ENCODE data around the gene MISP. TPM values are rescaled to one million over a fixed set of nuclear protein-coding genes. Genes with fewer than 3 reads are reported as not detected.

The MISP gene
- total and polyA plus RNA-seq, 10 of the 15 experiments (the other 5 are each of a cell fraction or from before 2014, with no cell fraction given): not detected

DNA sequence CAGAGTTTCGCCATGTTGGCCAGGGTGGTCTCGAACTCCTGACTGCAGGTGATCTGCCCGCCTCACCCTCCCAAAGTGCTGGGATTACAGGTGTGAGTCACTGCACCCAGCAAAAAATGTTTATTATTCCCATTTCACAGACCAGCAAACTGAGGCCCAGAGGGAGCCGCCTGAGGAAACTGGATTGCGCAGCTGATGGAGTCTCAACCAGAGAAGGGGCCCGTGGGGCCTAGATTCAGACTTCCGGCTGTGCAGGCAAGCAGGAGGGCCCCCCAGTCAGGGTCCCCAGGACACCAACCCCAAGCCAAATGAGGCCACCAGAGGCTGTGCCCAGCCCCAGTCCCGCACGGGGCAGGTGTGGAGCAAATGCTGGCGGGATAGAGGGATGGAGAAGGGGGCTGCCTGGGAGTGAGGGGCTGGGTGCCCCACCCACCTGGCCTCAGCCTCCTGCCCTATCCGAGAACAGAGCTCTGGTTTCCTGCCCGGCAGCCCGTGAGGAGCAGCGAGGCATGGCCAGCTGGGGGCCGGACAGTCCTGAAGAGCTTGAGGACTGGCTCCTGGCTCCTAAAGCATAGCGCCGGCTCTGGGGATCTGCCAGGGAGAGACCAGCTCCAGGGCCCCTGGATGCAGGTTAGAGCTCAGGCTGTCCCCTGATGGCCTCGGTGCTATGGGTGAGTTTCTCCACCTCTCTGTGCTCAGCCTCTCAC is 22.0 kb downstream of the MISP start:
- ChIA-PET RAD21 (ENCODE audit: unreplicated experiment) (interaction anchor here (1.4 kb wide), 1 partner anchor 151 kb away, joined by 4 read pairs; no protein-coding TSS in a partner anchor), CTCF (interaction anchor here (1.0 to 1.2 kb wide), 2 partner anchors 91 to 211 kb away, joined by 3 to 5 read pairs; partner anchors contain the start of gene WDR18), SMC1A (ENCODE audit: uncharacterized antibody, unreplicated experiment) (no interaction called here), POLR2A (interaction anchor here (0.5 kb wide), 1 partner anchor 288 kb away, joined by 4 read pairs; no protein-coding TSS in a partner anchor)
- intact Hi-C loops (cut with micrococcal nuclease; ENCODE audit: unreplicated experiment) (no loop called here), in situ Hi-C loops (cut with MboI) (loop anchor here (5.0 kb wide), 2 partner anchors 149 to 214 kb away; no protein-coding TSS in a partner anchor)
- H3K9me3 ChIP-seq (replicated peaks; ENCODE audit: control insufficient read depth, insufficient read depth, low read length): no peaks in the 10 kb centered on the region
- no peak overlapping the region for H3K9ac ChIP-seq (ENCODE audit: control insufficient read depth, insufficient read depth, low read length)
- FAIRE-seq (no peak), ATAC-seq (no peak), DNase-seq (ENCODE audit: low read depth, low spot score) (no peak)
- no TSS peak for BruUV-seq (replicated peaks)
- H4K20me1 ChIP-seq (ENCODE audit: control insufficient read depth, insufficient read depth): no peaks in the 10 kb centered on the region
- H3K4me3 ChIP-seq: no peak overlapping the region
- no peak overlapping the region for H3K4me2 ChIP-seq (ENCODE audit: control insufficient read depth, insufficient read depth)
- H3K27me3 ChIP-seq (replicated peaks in 1 of 2; ENCODE audit: control insufficient read depth in 2 of 2, insufficient read depth in 2 of 2, low read length in 1 of 2): no peaks in the 10 kb centered on the region
- H3K79me2 ChIP-seq (ENCODE audit: control insufficient read depth, insufficient read depth, low read length): no peaks in the 10 kb centered on the region
- H2AFZ ChIP-seq (ENCODE audit: control insufficient read depth, low read depth, low read length): no peak overlapping the region
- no peak overlapping the region for H3K27ac ChIP-seq (ENCODE audit: control insufficient read depth, insufficient read depth)
- no peaks in the 10 kb centered on the region for H3K4me1 ChIP-seq (ENCODE audit: control insufficient read depth, insufficient read depth, low read length)
- no peaks in the 10 kb centered on the region for H3K36me3 ChIP-seq (ENCODE audit: control insufficient read depth in 2 of 2, insufficient read depth in 2 of 2, low read length in 1 of 2)
- 50% methylated on average over 18 of the region's 18 CpGs for WGBS (ENCODE audit: insufficient coverage, insufficient replicate concordance, low lambda C conversion rate, missing lambda C conversion rate)
- TF ChIP-seq, protein P1, sequence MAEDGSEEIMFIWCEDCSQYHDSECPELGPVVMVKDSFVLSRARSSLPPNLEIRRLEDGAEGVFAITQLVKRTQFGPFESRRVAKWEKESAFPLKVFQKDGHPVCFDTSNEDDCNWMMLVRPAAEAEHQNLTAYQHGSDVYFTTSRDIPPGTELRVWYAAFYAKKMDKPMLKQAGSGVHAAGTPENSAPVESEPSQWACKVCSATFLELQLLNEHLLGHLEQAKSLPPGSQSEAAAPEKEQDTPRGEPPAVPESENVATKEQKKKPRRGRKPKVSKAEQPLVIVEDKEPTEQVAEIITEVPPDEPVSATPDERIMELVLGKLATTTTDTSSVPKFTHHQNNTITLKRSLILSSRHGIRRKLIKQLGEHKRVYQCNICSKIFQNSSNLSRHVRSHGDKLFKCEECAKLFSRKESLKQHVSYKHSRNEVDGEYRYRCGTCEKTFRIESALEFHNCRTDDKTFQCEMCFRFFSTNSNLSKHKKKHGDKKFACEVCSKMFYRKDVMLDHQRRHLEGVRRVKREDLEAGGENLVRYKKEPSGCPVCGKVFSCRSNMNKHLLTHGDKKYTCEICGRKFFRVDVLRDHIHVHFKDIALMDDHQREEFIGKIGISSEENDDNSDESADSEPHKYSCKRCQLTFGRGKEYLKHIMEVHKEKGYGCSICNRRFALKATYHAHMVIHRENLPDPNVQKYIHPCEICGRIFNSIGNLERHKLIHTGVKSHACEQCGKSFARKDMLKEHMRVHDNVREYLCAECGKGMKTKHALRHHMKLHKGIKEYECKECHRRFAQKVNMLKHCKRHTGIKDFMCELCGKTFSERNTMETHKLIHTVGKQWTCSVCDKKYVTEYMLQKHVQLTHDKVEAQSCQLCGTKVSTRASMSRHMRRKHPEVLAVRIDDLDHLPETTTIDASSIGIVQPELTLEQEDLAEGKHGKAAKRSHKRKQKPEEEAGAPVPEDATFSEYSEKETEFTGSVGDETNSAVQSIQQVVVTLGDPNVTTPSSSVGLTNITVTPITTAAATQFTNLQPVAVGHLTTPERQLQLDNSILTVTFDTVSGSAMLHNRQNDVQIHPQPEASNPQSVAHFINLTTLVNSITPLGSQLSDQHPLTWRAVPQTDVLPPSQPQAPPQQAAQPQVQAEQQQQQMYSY (CRISPR knock-in tag; IDR thresholded peaks at IDR 0.05): no peak
- TF ChIP-seq, protein P2, sequence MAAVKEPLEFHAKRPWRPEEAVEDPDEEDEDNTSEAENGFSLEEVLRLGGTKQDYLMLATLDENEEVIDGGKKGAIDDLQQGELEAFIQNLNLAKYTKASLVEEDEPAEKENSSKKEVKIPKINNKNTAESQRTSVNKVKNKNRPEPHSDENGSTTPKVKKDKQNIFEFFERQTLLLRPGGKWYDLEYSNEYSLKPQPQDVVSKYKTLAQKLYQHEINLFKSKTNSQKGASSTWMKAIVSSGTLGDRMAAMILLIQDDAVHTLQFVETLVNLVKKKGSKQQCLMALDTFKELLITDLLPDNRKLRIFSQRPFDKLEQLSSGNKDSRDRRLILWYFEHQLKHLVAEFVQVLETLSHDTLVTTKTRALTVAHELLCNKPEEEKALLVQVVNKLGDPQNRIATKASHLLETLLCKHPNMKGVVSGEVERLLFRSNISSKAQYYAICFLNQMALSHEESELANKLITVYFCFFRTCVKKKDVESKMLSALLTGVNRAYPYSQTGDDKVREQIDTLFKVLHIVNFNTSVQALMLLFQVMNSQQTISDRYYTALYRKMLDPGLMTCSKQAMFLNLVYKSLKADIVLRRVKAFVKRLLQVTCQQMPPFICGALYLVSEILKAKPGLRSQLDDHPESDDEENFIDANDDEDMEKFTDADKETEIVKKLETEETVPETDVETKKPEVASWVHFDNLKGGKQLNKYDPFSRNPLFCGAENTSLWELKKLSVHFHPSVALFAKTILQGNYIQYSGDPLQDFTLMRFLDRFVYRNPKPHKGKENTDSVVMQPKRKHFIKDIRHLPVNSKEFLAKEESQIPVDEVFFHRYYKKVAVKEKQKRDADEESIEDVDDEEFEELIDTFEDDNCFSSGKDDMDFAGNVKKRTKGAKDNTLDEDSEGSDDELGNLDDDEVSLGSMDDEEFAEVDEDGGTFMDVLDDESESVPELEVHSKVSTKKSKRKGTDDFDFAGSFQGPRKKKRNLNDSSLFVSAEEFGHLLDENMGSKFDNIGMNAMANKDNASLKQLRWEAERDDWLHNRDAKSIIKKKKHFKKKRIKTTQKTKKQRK (IDR thresholded peaks at IDR 0.05; ENCODE audit: low read depth, low read length): no peak
- TF ChIP-seq FOS (IDR thresholded peaks at IDR 0.05; ENCODE audit: borderline replicate concordance, extremely low read depth, insufficient read length) (no peak), PML (IDR thresholded peaks at IDR 0.05; ENCODE audit: low read length) (no peak), BRCA1 (IDR thresholded peaks at IDR 0.05; ENCODE audit: low read depth, low read length) (no peak), RB1 (IDR thresholded peaks at IDR 0.05; ENCODE audit: borderline replicate concordance) (no peak), ZNF217 (IDR thresholded peaks at IDR 0.05) (no peak), SPI1 (IDR thresholded peaks at IDR 0.05; ENCODE audit: borderline replicate concordance, insufficient read depth, low read depth, low read length) (no peak), TAF1 (IDR thresholded peaks at IDR 0.05; ENCODE audit: borderline replicate concordance, low read depth, low read length) (no peak), CREB1 (IDR thresholded peaks at IDR 0.05; ENCODE audit: low read depth) (no peak)
- TF ChIP-seq, protein P3, sequence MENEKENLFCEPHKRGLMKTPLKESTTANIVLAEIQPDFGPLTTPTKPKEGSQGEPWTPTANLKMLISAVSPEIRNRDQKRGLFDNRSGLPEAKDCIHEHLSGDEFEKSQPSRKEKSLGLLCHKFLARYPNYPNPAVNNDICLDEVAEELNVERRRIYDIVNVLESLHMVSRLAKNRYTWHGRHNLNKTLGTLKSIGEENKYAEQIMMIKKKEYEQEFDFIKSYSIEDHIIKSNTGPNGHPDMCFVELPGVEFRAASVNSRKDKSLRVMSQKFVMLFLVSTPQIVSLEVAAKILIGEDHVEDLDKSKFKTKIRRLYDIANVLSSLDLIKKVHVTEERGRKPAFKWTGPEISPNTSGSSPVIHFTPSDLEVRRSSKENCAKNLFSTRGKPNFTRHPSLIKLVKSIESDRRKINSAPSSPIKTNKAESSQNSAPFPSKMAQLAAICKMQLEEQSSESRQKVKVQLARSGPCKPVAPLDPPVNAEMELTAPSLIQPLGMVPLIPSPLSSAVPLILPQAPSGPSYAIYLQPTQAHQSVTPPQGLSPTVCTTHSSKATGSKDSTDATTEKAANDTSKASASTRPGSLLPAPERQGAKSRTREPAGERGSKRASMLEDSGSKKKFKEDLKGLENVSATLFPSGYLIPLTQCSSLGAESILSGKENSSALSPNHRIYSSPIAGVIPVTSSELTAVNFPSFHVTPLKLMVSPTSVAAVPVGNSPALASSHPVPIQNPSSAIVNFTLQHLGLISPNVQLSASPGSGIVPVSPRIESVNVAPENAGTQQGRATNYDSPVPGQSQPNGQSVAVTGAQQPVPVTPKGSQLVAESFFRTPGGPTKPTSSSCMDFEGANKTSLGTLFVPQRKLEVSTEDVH (IDR thresholded peaks at IDR 0.05; ENCODE audit: low read depth, partially characterized antibody): no peak
- TF ChIP-seq, protein P4, sequence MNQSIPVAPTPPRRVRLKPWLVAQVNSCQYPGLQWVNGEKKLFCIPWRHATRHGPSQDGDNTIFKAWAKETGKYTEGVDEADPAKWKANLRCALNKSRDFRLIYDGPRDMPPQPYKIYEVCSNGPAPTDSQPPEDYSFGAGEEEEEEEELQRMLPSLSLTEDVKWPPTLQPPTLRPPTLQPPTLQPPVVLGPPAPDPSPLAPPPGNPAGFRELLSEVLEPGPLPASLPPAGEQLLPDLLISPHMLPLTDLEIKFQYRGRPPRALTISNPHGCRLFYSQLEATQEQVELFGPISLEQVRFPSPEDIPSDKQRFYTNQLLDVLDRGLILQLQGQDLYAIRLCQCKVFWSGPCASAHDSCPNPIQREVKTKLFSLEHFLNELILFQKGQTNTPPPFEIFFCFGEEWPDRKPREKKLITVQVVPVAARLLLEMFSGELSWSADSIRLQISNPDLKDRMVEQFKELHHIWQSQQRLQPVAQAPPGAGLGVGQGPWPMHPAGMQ (IDR thresholded peaks at IDR 0.05; ENCODE audit: borderline replicate concordance): no peak

All from GM12878 (cell line).